Measurements from ENCODE around the gene CFHR4.
"Not testable (repeated sequence)": the region's sequence is repeated elsewhere in the genome, so short reads cannot be mapped to it uniquely, and the experiment has no call there.

CFHR4 gene

DNA sequence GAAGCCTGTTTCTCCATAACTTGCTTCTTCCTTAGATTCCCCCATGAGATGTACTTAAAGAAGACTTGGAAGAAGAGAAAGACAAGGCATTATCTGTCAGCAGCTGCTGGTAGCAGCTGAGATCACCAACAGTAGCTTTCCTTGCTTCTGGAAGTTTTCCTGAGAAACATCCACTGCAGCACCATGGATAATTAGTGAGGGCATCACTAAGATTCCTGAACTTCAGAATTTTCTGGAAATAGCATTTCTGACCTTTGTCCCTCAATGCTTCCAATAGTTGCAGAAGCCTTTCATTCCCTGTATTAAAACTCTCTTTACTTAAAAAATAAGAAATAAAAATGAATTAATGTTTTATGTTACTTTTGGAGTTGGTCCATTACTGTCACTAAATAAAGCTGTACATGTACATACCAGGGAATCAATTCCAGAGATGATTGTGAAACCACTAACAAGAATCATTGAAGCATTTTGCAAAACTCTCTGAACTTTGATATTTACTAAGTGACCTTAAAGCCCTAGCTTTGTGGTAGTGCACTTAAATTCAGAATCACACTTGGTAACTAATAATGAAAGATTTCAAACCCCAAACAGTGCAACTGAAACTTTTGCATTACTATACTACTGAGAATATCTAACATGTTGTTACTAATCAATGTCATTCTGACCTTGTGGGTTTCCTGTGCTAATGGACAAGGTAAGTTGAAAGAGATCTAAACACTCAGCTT lies at the start of gene CFHR4:
Gene CFHR4, plus strand, starts transcription at position 538 of the 725 bp plus-strand sequence. Its CDS starts 99 bp downstream, at position 637.
- no peak for DNase-seq (ENCODE audit: low spot score)

- DNase-seq (ENCODE audit: low spot score): not testable (repeated sequence)
These were observed 38.0 kb upstream of the CFHR4 start for GRCh38 chr1:196849613-196850492.

DNA sequence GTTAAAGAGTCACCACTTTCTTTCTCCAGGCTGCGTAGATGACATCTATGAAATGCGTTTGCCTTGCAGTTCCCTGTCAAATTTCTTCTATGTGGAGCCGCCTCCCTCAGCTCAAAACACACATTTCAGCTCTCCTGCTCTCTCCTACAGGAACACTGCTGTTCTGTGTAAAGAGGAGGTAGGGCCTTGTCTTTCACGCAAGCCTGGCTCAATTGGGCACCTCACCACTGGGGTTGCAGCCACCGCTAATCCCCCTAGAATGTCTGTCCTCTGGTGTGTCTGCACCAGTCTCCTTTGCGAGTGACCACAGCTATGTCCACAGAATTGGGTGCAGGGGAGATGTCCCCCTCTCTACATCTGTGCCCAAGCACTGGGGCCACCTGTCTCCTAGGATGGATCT lies 31.8 kb upstream of the CFHR4 start:
- no peak for DNase-seq (ENCODE audit: low spot score)

DNA sequence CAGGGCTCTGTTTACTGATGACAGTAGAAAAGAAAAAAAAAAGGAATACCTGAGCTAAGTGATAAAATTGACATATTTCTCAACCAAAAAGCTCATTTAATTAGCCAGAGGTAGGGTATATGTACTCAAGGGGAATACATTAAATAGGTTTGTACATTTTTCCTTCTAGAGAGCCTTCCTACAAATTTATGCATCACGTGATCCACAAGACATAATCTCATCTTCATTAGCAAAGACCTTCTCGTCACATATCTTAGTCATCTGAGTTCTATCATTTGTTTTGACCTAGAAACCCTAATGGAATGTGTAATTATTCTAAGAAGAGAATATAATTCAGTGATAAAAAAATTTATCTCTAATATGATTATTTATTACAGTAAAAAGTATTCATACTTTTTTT lies 30.7 kb upstream of the CFHR4 start:
- DNase-seq (ENCODE audit: low spot score): no peak

DNA sequence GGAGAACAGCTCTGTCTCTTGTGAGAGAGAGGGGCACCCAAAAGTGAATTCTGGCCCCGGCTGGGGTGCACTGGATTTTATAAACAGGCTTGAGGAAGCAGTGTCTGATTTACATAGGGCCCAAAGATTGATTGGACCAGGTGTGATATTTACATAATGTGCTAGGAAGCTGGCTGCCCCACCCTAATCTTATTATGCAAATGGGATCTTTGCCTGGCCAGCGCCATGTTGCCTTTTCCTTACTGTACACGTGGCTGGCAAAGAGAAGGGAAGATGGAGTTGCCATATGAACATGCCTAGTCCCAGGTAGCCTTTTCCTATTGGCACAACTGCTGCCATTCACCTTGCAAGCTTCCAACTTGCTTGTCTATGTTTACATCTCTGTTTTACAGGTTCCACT lies 29.0 kb upstream of the CFHR4 start:
- no peak for DNase-seq (ENCODE audit: low spot score)

GRCh38 chr1:196860323-196860884 lies 27.4 kb upstream of the CFHR4 start:
- no peak for DNase-seq (ENCODE audit: low spot score)

DNA sequence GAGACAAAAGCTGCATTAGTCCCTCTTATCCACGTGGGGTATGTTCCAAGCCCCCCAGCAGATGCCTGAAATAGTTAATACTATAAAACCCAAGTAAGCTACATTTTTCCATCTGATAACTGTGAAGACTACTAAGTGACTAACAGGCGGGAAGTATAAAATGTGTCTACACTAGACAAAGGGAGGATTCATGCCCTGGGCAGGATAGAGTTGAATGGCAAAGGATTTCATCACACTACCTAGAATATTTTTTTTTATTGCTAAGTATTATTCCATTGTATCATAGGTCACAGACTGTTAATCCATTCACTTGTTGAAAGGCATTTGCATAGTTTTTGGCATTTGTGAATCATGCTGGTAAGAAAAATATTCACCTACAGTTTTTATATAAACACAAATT lies 26.4 kb upstream of the CFHR4 start:
- DNase-seq (ENCODE audit: low spot score): no peak

GRCh38 chr1:196866974-196867373 lies 20.9 kb upstream of the CFHR4 start:
- no peak for DNase-seq (ENCODE audit: low spot score)

DNA sequence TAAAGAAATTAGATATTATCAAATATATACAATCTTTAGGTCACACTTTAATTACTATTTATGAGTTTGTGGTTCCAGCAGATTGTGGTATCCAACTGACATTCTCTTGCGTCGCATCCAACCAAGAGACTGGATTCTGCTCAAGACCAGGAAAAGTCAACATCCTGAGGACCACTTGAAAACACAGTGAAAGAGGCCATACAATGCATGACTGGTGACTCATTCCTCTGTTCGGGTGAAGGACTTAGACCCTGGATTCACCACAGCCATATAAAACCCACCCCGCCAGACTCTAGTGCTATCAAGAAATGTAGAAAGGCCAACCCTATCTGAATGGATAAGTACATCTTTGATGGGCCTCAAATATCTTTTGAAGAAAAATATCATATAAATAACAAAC lies 14.5 kb upstream of the CFHR4 start:
- DNase-seq (ENCODE audit: low spot score): no peak

DNA sequence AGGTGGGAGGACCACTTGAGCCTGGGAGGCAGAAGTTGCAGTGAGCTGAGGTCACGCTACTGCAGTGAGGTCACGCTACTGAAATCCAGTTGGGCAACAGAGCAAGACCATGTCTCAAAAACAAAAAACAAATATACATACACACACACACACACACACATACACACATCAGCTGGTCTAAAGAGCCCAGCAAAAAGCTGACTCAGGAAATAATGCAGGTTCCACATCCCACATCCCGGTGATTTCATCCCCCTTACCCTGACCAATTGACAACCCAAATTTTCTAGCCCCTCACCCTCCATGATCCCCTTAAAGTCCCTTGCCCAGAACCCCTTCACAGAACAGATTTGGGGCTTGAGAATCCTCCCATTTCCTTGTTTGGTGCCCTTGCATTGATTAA lies 11.9 kb upstream of the CFHR4 start:
- DNase-seq (ENCODE audit: low spot score): no peak

DNA sequence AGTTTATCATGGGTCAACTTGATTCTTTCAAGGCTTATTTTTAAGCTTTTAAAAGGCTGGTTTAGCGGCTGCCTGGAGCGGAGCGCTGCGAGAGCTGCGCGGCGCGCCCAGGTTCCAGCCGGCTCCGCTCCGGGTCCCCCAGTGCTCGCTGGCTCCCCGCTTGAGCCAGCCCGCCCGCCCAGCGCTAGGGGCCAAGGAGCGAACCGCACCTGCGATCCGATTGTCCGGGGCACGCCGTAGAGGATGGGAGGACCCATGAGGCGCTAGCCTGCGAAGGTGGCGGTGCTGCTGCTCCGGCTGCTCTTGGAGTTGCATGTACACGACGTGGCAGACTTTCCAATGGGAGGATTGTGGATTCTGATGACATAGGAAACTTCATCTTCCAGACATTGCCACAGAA lies 9.9 kb upstream of the CFHR4 start:
- DNase-seq (ENCODE audit: low spot score): no peak

GRCh38 chr1:196886560-196886959 lies 1.3 kb upstream of the CFHR4 start:
- not testable (repeated sequence) for DNase-seq (ENCODE audit: low spot score)

- no peak for DNase-seq (ENCODE audit: low spot score)
These were observed 2.8 kb downstream of the CFHR4 start for GRCh38 chr1:196890668-196891067.

DNA sequence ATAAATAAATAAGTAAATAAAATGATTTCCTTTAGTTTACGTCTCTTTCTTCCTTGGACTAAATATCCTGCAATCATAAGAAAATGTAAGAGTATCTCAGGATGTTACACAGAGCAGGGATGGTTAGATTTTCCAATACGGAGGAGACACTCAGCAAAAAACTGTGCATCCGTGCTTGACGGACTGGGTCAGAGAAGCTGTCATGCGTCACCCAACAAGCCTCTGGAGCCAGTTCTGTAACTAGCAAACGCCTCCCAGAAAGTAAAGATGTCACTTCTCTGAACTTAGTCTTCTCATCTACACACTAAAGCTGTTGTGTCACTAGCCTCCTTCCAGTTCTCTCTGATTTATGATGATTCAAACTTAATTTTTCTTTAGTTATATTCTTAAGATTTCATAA lies 3.4 kb downstream of the CFHR4 start:
- no peak for DNase-seq (ENCODE audit: low spot score)

DNA sequence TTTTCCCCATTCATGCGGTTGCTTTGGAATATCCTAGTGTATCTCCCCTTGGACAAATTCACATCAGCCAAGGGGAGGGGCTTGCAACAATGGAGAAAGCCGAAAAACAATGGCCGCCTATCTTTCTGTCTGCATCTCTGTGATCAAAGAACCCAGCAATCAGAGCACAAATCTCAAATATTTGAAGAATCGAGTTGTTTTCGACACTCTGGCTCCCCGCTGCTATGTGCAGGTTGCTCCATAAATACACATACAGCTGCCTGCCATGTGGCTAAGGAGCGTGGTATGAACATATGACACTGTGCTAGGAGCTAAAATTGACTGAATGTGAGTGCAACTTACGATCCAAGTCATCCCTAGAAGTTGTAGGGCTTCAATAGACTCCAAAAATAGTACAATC lies 8.5 kb downstream of the CFHR4 start:
- DNase-seq (ENCODE audit: low spot score): no peak

- DNase-seq (ENCODE audit: low spot score): no peak
These were observed 9.4 kb downstream of the CFHR4 start for GRCh38 chr1:196897158-196897828.

- DNase-seq (ENCODE audit: low spot score): no peak
These were observed 14.5 kb downstream of the CFHR4 start for GRCh38 chr1:196902344-196902743.

GRCh38 chr1:196910215-196910614 lies 22.4 kb downstream of the CFHR4 start:
- DNase-seq (ENCODE audit: low spot score): no peak

DNA sequence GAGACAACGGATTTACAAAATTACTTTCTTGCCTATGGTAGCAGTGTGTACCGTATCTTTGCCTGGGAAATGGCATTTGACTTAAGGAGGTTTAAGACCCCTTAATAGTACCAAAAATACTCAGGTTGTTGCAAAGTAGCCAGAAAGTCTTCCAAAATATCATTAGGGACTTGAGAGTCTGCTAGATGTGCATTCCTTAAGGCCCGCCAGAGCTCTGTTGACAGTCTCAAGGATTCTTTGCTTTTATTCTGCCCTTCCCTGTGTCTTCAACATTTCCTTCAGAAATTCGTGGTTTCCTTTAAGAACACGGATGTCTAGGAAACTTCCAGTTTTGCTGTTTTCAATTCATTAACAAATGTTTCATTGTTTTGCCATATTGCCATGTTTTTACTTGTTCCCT lies 24.4 kb downstream of the CFHR4 start:
- not testable (repeated sequence) for DNase-seq (ENCODE audit: low spot score)

DNA sequence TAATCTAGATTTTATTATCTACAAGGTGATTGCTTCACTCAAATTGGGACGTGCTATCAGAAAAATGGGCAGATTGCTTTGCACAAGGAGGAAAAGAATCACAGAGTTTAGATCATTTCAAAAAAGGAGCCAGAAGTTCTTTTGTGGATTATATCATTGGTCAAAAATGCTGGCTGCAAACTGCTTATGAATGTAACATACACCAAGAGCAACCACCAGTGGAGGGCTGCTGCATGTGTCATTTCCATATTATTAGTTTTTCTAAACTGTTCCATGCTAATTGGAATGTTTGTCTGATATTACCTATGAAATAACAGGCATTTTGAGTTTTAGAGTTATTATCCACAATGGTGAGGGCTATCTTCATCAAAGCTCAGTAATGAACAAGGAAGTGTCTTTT lies 39.0 kb downstream of the CFHR4 start:
- not testable (repeated sequence) for DNase-seq (ENCODE audit: low spot score)

DNA sequence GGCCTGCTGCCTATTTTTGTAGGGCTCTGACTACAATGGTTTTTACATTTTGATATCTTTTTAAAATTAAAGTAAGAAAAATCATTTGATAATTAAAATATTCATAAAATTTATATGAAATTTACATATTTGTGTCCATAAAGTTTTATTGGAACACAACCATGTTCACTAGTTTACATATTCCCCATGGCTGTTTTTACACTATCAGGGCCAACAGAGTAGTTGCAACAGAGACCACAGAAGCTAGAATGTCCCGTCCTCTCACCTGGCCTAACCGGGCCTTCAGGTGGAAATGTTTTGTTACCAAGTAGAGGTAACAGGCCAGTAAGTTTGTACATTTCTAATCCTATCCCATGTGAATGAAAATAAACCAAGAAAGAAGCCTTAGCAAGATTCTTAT lies 45.0 kb downstream of the CFHR4 start:
- DNase-seq (ENCODE audit: low spot score): not testable (repeated sequence)

- no peak for DNase-seq (ENCODE audit: low spot score)
These were observed 45.8 kb downstream of the CFHR4 start for GRCh38 chr1:196933531-196934189.
